ENCODE measurements around the gene TTLL10. TPM values are rescaled to one million over a fixed set of nuclear protein-coding genes. Genes with fewer than 3 reads are reported as not detected.

The TTLL10 gene
- total and polyA plus RNA-seq, 2 of the 8 experiments (the other 6 are each of a cell fraction or from before 2014, with no cell fraction given), result 1.1 to 1.7 TPM

GRCh38 chr1:1189111-1189510, 15.4 kb downstream of the TTLL10 start:
- H2BK5ac ChIP-seq (ENCODE audit: low read depth, low read length), result no peak overlapping the region
- no peak overlapping the region for H3K56ac ChIP-seq (replicated peaks; ENCODE audit: insufficient read length, low read depth, low read length)
- no peak overlapping the region for H3K4me2 ChIP-seq (ENCODE audit: insufficient read depth in 1 of 2, low read depth in 2 of 2, low read length in 2 of 2)
- H3K27me3 ChIP-seq (replicated peaks in 1 of 4; ENCODE audit: control insufficient read depth in 3 of 4, extremely low read depth in 1 of 4, insufficient read depth in 3 of 4, low read length in 3 of 4), result no peaks in the 10 kb centered on the region
- no peak overlapping the region for H3K27ac ChIP-seq (ENCODE audit: low read depth, low read length)
- H4K20me1 ChIP-seq (replicated peaks in 1 of 2; ENCODE audit: control insufficient read depth in 1 of 2, insufficient read depth in 2 of 2, low read length in 2 of 2), result no peaks in the 10 kb centered on the region
- ChIA-PET CTCF (ENCODE audit: partially characterized antibody) (interaction anchor here (1.5 kb wide), 1 partner anchor 15 kb away, joined by 3 read pairs; the partner anchor contains the start of gene TTLL10), POLR2A (ENCODE audit: partially characterized antibody) (no interaction called here)
- no peaks in the 10 kb centered on the region for H3K23me2 ChIP-seq (ENCODE audit: low read depth, low read length)
- peaks cover 5 to 16% of the 10 kb centered on the region in 2 experiments; a peak in 3 of 4 replicates for H3K9me3 ChIP-seq (ENCODE audit: insufficient read depth in 2 of 2, low read depth in 1 of 2, low read length in 1 of 2)
- no peaks in the 10 kb centered on the region for H3K79me2 ChIP-seq (ENCODE audit: control insufficient read depth in 1 of 2, insufficient read depth in 2 of 2, low read length in 2 of 2)
- no peak overlapping the region for H3K14ac ChIP-seq (ENCODE audit: insufficient read length)
- no peak overlapping the region for H2BK120ac ChIP-seq (replicated peaks; ENCODE audit: low read depth, low read length)
- H3K4ac ChIP-seq (replicated peaks; ENCODE audit: insufficient read length, low read depth, low read length), result no peak overlapping the region
- H2AFZ ChIP-seq (ENCODE audit: low read length), result no peak overlapping the region
- FAIRE-seq (no peak), DNase-seq (ENCODE audit: low read depth in 1 of 2, low spot score in 2 of 2) (no peak)
- no peaks in the 10 kb centered on the region for H3K79me1 ChIP-seq (ENCODE audit: low read depth, low read length)
- no peak overlapping the region for H2BK12ac ChIP-seq (ENCODE audit: low read depth, low read length)
- no peak overlapping the region for H4K91ac ChIP-seq (replicated peaks; ENCODE audit: insufficient read length, low read length)
- no peak overlapping the region for H4K5ac ChIP-seq (ENCODE audit: insufficient read length, low read depth, low read length)
- no peaks in the 10 kb centered on the region for H3K36me3 ChIP-seq (ENCODE audit: control insufficient read depth in 2 of 4, insufficient read depth in 4 of 4, low read length in 3 of 4)
- no peak overlapping the region for H2BK20ac ChIP-seq (ENCODE audit: low read length)
- H3K9ac ChIP-seq (replicated peaks in 1 of 4; ENCODE audit: extremely low read depth in 1 of 4, low read depth in 3 of 4, low read length in 3 of 4), result no peak overlapping the region
- H2BK15ac ChIP-seq (ENCODE audit: low read length), result no peak overlapping the region
- no peak overlapping the region for H3K18ac ChIP-seq (ENCODE audit: extremely low read depth, low read length)
- no peak overlapping the region for H4K8ac ChIP-seq (ENCODE audit: extremely low read depth, insufficient read depth, low read length)
- no peak overlapping the region for H2AK5ac ChIP-seq (ENCODE audit: low read depth, low read length)
- no peaks in the 10 kb centered on the region for H3K4me1 ChIP-seq (replicated peaks in 1 of 4; ENCODE audit: control insufficient read depth in 3 of 4, insufficient read depth in 4 of 4, low read length in 3 of 4)
- TF ChIP-seq JUN (IDR thresholded peaks at IDR 0.05; ENCODE audit: low read depth, low read length), result no peak
- no peak for TF ChIP-seq CBX5 (IDR thresholded peaks at IDR 0.05; ENCODE audit: low read depth, low read length)
- H3K23ac ChIP-seq (ENCODE audit: insufficient read length), result no peak overlapping the region
- no peak overlapping the region for H3K4me3 ChIP-seq (ENCODE audit: extremely low read depth in 1 of 4, insufficient read depth in 2 of 4, low read depth in 3 of 4, low read length in 4 of 4)
- WGBS, 2 experiments (ENCODE audit: extremely low coverage in 1 of 2, insufficient coverage in 1 of 2, insufficient read length in 1 of 2, insufficient replicate concordance in 2 of 2, low coverage in 1 of 2, low lambda C conversion rate in 2 of 2, missing lambda C conversion rate in 1 of 2), result 83% methylated on average over 5 of the region's 5 CpGs; no CpG with 5 or more reads in 1 of the 2 experiments

Measured in H1 (cell line).